ENCODE results near the gene PDE4B. TPM values are rescaled to one million over a fixed set of nuclear protein-coding genes. Genes with fewer than 3 reads are reported as not detected.

PDE4B gene
- total and polyA plus RNA-seq, 2 of the 13 experiments (the other 11 are each of a cell fraction or from before 2014, with no cell fraction given), result not detected

- TF ChIP-seq NR2F2 (IDR thresholded peaks at IDR 0.05; ENCODE audit: borderline replicate concordance, low read depth), result no peak
- TF ChIP-seq HNRNPLL (IDR thresholded peaks at IDR 0.05; ENCODE audit: low read depth, low read length, poor library complexity, severe bottlenecking), result no peak
- TF ChIP-seq SP140L (CRISPR knock-in tag; IDR thresholded peaks at IDR 0.05; ENCODE audit: borderline replicate concordance), result no peak
- TF ChIP-seq, protein P1, sequence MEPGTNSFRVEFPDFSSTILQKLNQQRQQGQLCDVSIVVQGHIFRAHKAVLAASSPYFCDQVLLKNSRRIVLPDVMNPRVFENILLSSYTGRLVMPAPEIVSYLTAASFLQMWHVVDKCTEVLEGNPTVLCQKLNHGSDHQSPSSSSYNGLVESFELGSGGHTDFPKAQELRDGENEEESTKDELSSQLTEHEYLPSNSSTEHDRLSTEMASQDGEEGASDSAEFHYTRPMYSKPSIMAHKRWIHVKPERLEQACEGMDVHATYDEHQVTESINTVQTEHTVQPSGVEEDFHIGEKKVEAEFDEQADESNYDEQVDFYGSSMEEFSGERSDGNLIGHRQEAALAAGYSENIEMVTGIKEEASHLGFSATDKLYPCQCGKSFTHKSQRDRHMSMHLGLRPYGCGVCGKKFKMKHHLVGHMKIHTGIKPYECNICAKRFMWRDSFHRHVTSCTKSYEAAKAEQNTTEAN (CRISPR knock-in tag; conservative IDR thresholded peaks at IDR 0.05), result no peak
- TF ChIP-seq ZNF550 (CRISPR knock-in tag; IDR thresholded peaks at IDR 0.05; ENCODE audit: borderline replicate concordance), result no peak
- no peak for TF ChIP-seq NFE2L1 (CRISPR knock-in tag; IDR thresholded peaks at IDR 0.05; ENCODE audit: borderline replicate concordance)
- no peak for TF ChIP-seq ZNF713 (CRISPR knock-in tag; IDR thresholded peaks at IDR 0.05)
- TF ChIP-seq, protein P2, sequence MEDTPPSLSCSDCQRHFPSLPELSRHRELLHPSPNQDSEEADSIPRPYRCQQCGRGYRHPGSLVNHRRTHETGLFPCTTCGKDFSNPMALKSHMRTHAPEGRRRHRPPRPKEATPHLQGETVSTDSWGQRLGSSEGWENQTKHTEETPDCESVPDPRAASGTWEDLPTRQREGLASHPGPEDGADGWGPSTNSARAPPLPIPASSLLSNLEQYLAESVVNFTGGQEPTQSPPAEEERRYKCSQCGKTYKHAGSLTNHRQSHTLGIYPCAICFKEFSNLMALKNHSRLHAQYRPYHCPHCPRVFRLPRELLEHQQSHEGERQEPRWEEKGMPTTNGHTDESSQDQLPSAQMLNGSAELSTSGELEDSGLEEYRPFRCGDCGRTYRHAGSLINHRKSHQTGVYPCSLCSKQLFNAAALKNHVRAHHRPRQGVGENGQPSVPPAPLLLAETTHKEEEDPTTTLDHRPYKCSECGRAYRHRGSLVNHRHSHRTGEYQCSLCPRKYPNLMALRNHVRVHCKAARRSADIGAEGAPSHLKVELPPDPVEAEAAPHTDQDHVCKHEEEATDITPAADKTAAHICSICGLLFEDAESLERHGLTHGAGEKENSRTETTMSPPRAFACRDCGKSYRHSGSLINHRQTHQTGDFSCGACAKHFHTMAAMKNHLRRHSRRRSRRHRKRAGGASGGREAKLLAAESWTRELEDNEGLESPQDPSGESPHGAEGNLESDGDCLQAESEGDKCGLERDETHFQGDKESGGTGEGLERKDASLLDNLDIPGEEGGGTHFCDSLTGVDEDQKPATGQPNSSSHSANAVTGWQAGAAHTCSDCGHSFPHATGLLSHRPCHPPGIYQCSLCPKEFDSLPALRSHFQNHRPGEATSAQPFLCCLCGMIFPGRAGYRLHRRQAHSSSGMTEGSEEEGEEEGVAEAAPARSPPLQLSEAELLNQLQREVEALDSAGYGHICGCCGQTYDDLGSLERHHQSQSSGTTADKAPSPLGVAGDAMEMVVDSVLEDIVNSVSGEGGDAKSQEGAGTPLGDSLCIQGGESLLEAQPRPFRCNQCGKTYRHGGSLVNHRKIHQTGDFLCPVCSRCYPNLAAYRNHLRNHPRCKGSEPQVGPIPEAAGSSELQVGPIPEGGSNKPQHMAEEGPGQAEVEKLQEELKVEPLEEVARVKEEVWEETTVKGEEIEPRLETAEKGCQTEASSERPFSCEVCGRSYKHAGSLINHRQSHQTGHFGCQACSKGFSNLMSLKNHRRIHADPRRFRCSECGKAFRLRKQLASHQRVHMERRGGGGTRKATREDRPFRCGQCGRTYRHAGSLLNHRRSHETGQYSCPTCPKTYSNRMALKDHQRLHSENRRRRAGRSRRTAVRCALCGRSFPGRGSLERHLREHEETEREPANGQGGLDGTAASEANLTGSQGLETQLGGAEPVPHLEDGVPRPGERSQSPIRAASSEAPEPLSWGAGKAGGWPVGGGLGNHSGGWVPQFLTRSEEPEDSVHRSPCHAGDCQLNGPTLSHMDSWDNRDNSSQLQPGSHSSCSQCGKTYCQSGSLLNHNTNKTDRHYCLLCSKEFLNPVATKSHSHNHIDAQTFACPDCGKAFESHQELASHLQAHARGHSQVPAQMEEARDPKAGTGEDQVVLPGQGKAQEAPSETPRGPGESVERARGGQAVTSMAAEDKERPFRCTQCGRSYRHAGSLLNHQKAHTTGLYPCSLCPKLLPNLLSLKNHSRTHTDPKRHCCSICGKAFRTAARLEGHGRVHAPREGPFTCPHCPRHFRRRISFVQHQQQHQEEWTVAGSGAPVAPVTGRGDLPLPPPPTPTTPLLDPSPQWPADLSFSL (CRISPR knock-in tag; IDR thresholded peaks at IDR 0.05), result no peak
- no peak for TF ChIP-seq TERF1 (CRISPR knock-in tag; IDR thresholded peaks at IDR 0.05)
- TF ChIP-seq ZFP82 (CRISPR knock-in tag; IDR thresholded peaks at IDR 0.05; ENCODE audit: borderline replicate concordance), result no peak
- no peak for TF ChIP-seq SP1 (IDR thresholded peaks at IDR 0.05)
- TF ChIP-seq SP1 (CRISPR knock-in tag; IDR thresholded peaks at IDR 0.05), result no peak
- no peak for TF ChIP-seq ZFP37 (CRISPR knock-in tag; IDR thresholded peaks at IDR 0.05; ENCODE audit: borderline replicate concordance)
These were observed 104.0 kb downstream of the PDE4B start (continued) for GRCh38 chr1:65896721-65897120.

All from HepG2 (cell line).